Stimulated activated CD8-positive, alpha-beta memory T cell treated with anti-CD3 and anti-CD28 coated beads, Interleukin-7, amount 100 ng/mL, for 4 hours (primary cell): ENCODE data around the gene DNAJC4.

Experiments
- DNase-seq, 2 donors: peaks; one replicate each; pipeline ENCODE4 v3.0.0-alpha.2; 2020; ENCODE audit warnings: low read depth in 2 of 2

Gene DNAJC4

DNA sequence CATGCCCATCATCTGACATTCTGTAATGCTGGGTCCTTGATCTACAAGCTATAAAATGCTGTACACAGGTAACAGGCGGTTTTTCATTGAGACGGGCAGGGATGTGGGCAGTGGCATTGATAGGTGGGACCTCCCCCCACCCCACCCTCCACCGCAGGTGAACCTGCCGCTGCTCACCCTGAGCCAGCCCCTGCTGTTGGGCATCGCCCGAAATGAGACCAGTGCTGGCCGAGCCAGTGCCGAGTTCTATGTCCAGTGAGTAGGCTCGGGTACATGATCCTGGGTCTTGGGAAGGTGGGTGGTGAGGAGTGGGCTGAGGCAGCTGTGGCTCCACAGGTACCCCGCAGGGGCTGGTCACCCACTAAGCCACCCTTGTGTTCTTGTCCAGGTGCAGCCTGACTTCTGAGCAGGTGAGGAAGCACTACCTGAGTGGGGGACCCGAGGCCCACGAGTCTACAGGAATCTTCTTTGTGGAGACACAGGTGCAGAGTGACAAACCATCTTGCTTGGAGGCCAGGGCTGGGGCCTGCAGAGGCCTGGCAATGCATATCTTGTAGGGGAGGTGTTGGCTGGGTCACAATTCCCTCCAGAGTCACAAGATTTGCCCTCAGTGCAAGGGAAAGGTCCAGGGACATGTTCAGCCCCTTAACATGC is 1.1 kb upstream of the DNAJC4 start:
- no peak for DNase-seq

- no peak for DNase-seq
Observed at GRCh38 chr11:64229744-64230170, 591 bp upstream of the DNAJC4 start.

GRCh38 chr11:64230985-64231365 is 627 bp downstream of the DNAJC4 start:
- no peak for DNase-seq

GRCh38 chr11:64231546-64231945 is 1.2 kb downstream of the DNAJC4 start:
- DNase-seq: no peak

DNA sequence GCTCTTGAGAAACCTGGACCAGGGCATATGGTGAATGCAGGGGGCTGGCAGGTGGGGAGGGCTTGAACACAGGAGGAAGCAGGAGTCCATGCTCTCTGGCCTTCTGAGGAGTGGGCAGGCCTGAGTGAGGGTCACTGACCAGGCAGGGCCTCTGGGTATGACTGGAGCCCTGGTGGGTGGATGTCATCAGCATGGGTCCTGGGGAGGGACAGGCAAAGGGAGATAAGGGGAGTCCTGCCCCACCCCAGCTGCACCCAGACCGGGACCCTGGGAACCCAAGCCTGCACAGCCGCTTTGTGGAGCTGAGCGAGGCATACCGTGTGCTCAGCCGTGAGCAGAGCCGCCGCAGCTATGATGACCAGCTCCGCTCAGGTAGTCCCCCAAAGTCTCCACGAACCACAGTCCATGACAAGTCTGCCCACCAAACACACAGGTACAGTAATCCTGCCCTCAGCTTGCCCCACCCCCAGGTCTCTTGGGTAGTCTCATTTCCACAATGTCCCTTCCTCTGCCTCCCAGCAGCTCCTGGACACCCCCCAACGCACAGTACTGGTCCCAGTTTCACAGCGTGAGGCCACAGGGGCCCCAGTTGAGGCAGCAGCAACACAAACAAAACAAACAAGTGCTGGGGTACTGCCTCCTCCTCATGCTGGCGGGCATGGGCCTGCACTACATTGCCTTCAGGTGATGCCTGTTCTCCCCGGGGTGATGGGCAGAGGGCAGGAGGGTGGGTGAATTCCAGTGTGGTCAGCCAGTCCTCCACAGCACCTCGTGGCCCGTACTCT is 2.0 kb downstream of the DNAJC4 start:
- no peak for DNase-seq

DNA sequence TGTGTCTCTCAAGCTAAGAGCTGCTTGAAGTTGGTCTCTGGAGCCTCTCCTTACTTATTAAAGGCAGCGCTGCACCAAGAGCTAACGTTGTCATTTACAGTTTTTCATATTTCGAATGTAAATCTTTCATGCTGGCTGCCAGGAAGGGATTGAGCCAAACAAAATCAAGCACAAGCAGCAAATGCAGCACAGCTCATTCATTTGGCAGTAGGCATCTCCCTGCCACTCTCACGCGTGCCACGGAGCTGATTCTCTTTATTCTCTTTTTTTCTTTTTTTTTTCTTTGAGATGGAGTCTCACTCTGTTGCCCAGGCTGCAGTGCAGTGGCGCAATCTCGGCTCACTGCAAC is 2.6 kb downstream of the DNAJC4 start:
- DNase-seq: no peak

DNA sequence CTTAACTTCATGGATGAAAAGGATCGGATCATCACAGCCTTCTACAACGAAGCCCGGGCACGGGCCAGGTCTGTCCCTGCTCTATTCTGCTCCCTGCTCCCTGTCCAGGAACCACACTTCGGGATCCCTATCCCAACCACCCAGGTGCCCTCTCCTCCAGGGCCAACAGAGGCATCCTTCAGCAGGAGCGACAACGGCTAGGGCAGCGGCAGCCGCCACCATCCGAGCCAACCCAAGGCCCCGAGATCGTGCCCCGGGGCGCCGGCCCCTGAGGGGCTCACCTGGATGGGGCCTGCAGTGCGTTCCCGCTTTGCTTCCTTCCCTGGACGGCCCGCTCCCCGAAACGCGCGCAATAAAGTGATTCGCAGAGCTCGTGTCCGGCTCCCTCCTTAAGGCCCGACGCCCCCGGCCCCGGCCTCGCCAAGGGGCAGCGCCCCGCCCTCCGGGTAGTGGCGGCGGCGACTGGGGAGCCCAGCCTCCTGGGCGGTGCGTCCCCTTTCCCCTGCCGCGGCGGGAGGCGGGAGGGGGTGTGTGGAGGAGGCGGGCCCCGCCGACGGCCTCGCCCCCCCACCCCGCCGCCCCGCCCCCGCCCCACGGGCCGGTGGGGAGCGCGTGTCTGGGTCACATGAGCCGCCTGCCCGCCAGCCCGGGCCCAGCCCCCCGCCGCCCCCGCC is 3.7 kb downstream of the DNAJC4 start, which contains the start of gene VEGFB:
Gene VEGFB, plus strand, starts transcription at position 672 of the 674 bp plus-strand sequence. CDS start 250 bp downstream, outside the sequence.
- peak in 1 of 2 donors; percentile 75 for DNase-seq

- DNase-seq: peak in 1 of 2 donors; percentile 49
Observed at GRCh38 chr11:64234647-64235379, 4.5 kb downstream of the DNAJC4 start.

GRCh38 chr11:64235437-64236161 is 5.3 kb downstream of the DNAJC4 start:
- no peak for DNase-seq

DNA sequence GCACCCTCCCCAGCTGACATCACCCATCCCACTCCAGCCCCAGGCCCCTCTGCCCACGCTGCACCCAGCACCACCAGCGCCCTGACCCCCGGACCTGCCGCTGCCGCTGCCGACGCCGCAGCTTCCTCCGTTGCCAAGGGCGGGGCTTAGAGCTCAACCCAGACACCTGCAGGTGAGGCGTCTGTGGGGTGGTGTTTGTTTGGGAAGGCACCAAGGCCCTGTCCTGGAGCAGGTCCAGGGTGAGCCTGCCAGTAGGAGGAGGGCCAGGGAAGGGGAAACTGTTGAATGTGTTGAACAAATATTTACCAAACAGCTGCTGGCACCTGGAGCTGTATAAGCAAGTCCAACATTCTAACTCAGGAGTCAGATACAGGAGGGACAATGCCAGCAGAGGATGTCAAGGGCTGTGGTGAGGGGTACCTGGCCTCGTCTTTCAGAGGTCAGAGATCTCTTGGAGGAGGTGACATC is 7.2 kb downstream of the DNAJC4 start:
- no peak for DNase-seq

GRCh38 chr11:64238076-64238475 is 7.7 kb downstream of the DNAJC4 start:
- no peak for DNase-seq

- DNase-seq: no peak
Observed at GRCh38 chr11:64238999-64239398, 8.7 kb downstream of the DNAJC4 start.

GRCh38 chr11:64239662-64240434 is 9.5 kb downstream of the DNAJC4 start:
- no peak for DNase-seq

DNA sequence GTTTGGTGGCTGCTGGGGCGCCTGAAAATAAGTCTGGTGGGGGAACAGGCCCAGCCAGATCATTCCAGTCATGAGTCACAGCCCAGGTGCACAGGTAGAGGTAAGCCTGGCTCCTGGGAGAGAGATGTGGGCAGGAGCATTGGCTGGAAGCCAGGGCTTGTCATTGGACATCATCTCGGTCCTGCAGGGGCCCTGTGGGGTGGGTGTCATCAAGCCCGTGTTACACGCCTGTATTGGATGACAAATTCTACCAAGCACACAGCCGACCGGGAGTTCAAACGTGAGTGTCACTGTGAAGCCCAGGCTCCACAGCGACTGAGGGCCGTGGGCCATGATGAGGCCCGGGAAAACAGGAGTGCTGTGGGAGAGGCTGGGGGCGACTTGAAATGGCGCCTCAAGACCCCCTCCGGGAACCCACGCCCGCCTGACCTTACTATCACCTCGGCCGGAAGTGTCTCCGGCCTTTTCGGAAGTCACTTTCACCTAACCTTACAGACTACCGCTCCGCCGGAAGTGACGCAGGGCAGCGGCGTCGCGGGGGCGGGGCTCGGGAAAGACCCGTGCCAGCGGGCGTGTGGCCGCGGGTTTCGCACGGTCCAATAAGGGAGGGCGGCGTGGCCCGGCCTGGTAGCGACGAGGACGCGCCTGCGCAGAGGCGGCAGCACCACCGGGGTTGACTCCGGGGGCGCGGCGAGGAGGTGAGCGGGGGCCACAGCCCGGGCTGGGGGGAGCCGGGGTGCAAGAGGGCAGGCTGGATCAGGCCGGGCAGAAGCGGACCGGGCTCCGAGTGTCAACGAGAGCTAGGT is 10.3 kb downstream of the DNAJC4 start, which contains the start of gene FKBP2:
Gene FKBP2, plus strand, starts transcription at position 661 of the 806 bp plus-strand sequence. CDS start 1,293 bp downstream, outside the sequence.
- DNase-seq: peak; percentile 96 to 99

DNA sequence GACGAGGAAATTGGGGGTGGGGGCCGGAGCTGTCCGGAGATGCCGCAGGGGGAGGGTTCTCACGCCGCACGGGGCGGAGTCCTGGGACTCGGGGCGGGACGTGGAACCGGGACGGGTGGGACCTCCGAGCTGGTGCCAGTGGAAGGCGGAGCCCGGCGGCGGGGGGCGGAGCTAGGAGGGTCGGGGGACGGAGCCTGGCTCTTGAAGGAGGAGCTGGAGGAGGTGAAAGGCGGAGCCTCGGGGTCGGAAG is 10.8 kb downstream of the DNAJC4 start:
- no peak for DNase-seq

- DNase-seq: peak; percentile 99 to 100
Observed at GRCh38 chr11:64241491-64242374, 11.4 kb downstream of the DNAJC4 start.

GRCh38 chr11:64243236-64243854 is 13.0 kb downstream of the DNAJC4 start:
- no peak for DNase-seq

DNA sequence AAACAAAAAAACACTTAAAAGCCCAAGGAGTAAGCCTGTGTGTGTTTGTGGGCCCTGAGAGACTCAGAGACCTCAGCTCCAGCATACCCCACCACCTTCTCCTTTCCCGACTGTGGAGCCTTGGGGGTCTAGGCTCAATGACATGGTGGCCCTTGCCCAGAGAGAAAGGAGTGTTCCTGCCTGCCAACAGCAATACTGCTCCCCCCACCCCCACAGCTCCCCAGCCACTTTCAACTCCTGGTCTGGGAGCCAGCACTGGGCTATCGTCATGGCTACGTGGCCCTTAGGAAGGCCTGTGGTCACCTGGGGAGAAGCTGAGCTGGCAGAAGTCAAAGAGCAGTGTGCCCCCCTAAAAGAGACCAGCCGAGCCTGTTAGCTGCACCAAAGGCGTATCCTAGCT is 13.8 kb downstream of the DNAJC4 start:
- DNase-seq: no peak
